Measurements from ENCODE around the gene KIF1A.

KIF1A gene

GRCh38 chr2:240733803-240734495 is 86.1 kb downstream of the KIF1A start:
- no peak for DNase-seq (ENCODE audit: low spot score)
- no peak overlapping the region for H3K27ac ChIP-seq
- TF ChIP-seq CTCF (IDR thresholded peaks at IDR 0.05): no peak
- H3K4me3 ChIP-seq: no peak overlapping the region

GRCh38 chr2:240732911-240733622 is 87.0 kb downstream of the KIF1A start:
- no peak for TF ChIP-seq CTCF (IDR thresholded peaks at IDR 0.05)
- no peak for DNase-seq (ENCODE audit: low spot score)
- Histone ChIP-seq H3K27ac (no peak overlapping the region), H3K4me3 (no peak overlapping the region)

GRCh38 chr2:240732184-240732583 is 87.8 kb downstream of the KIF1A start:
- DNase-seq (ENCODE audit: low spot score): no peak
- TF ChIP-seq CTCF (IDR thresholded peaks at IDR 0.05): no peak
- Histone ChIP-seq H3K4me3 (no peak overlapping the region), H3K27ac (no peak overlapping the region)

- no peak overlapping the region for H3K4me3 ChIP-seq
- no peak overlapping the region for H3K27ac ChIP-seq
- no peak for DNase-seq (ENCODE audit: low spot score)
- no peak for TF ChIP-seq CTCF (IDR thresholded peaks at IDR 0.05)
These were observed 88.9 kb downstream of the KIF1A start for GRCh38 chr2:240731178-240731545.

- no peak for TF ChIP-seq CTCF (IDR thresholded peaks at IDR 0.05)
- H3K4me3 ChIP-seq: no peak overlapping the region
- H3K27ac ChIP-seq: no peak overlapping the region
- DNase-seq (ENCODE audit: low spot score): no peak
These were observed 89.4 kb downstream of the KIF1A start for GRCh38 chr2:240730501-240731177.

- DNase-seq (ENCODE audit: low spot score): no peak
- Histone ChIP-seq H3K4me3 (no peak overlapping the region), H3K27ac (no peak overlapping the region)
- no peak for TF ChIP-seq CTCF (IDR thresholded peaks at IDR 0.05)
These were observed 91.2 kb downstream of the KIF1A start for GRCh38 chr2:240728827-240729226.

Measured in coronary artery (tissue), 2 donors.